Sigmoid colon (tissue), 7 donors: ENCODE data around the gene PCDHGA5. TPM values are rescaled to one million over a fixed set of nuclear protein-coding genes. Genes with fewer than 3 reads are reported as not detected.
A peak's percentile ranks its signal among the peaks of the same experiment; 100 is the strongest.
"Not testable (repeated sequence)": the region's sequence is repeated elsewhere in the genome, so short reads cannot be mapped to it uniquely, and the experiment has no call there.

Experiments
- DNase-seq: peaks from one replicate; pipeline ENCODE4 v3.0.0-alpha.2; 2019
- H3K27ac ChIP-seq, 4 donors: fragments of 200-600 bp; sonication (generic); one replicate each; pipeline ENCODE4 v1.5.1; 2016 to 2019; ENCODE audit warnings: mild to moderate bottlenecking in 1 of 4
- H3K27me3 ChIP-seq, 3 donors: fragments of 200-600 bp; sonication (generic); one replicate each; pipeline ENCODE4 v1.5.1; 2019; ENCODE audit warnings: mild to moderate bottlenecking in 1 of 3
- H3K36me3 ChIP-seq, 4 donors: fragments of 200-600 bp; sonication (generic); one replicate each; pipeline ENCODE4 v1.5.1; 2016 to 2019
- H3K4me1 ChIP-seq, 4 donors: fragments of 200-600 bp; sonication (generic); one replicate each; pipeline ENCODE4 v1.5.1; 2017 to 2019
- H3K4me3 ChIP-seq, 4 donors: fragments of 200-600 bp; sonication (generic); one replicate each; pipeline ENCODE4 v1.5.1; 2017 to 2019; ENCODE audit warnings: mild to moderate bottlenecking in 2 of 4, moderate library complexity in 1 of 4
- H3K9me3 ChIP-seq, 4 donors: fragments of 200-600 bp in 3 of 4; sonication (generic) in 3 of 4; one replicate each; pipeline versions ENCODE4 v1.5.1 to v1.6.1; 2013 to 2019
- CTCF ChIP-seq, 4 experiments: fragments of 450-650 bp in 3 of 4; fragments of 200-600 bp in 1 of 4; IDR thresholded peaks; one replicate each; pipeline ENCODE4 v1.5.1; 2016 to 2019; ENCODE audit warnings: antibody characterized with exemption in 4 of 4, mild to moderate bottlenecking in 3 of 4, moderate library complexity in 2 of 4
- EP300 ChIP-seq, 4 donors: sonication (generic); formaldehyde crosslinking; IDR thresholded peaks; one replicate each; pipeline ENCODE4 v1.6.1; 2017; ENCODE audit warnings: antibody characterized with exemption in 4 of 4
- POLR2A ChIP-seq, 2 donors: fragments of 450-650 bp; IDR thresholded peaks; one replicate each; pipeline ENCODE4 v1.6.1; 2016; ENCODE audit warnings: antibody characterized with exemption in 2 of 2, mild to moderate bottlenecking in 2 of 2, moderate library complexity in 2 of 2
- POLR2AphosphoS5 ChIP-seq, 4 donors: sonication (generic); formaldehyde crosslinking; IDR thresholded peaks; one replicate each; pipeline ENCODE4 v1.6.1; 2017; ENCODE audit warnings: antibody characterized with exemption in 4 of 4
- WGBS, 2 donors: extraction: QIAGEN DNeasy Blood & Tissue Kit; methylation state at CpG; one replicate each; pipeline ENCODE4 v1.1.7; 2013; 5-methylcytosine and 5-hydroxymethylcytosine counted together
- intact Hi-C: fragments of 100-400 bp; cut with DNase I; formaldehyde crosslinking; loops from one replicate; pipeline ENCODE4 v1.15.1; 2023
- polyA plus RNA-seq, 3 donors: library from polyadenylated mRNA; stranded (reverse); fragments of 200-250 nt; gene quantifications; one replicate each; pipeline ENCODE4 v1.2.3, GENCODE V29; 2013
- total RNA-seq, 4 donors: library from RNA; depleted of rRNA; stranded (reverse); fragments of >200 nt; gene quantifications; one replicate each; pipeline ENCODE4 v1.1.0, GENCODE V29; 2016
- donor health status: healthy with polysubstance abuse.
- donor health status: Bipolar disorder and iron deficiency.
- donor health status: healthy.

The PCDHGA5 gene
- total RNA-seq: 1 to 10 TPM; 5.3 to 8.3 (median 7.2) TPM
- under 1 TPM in 1 of 3 donors, not detected in 2; 0.57 TPM for polyA plus RNA-seq

GRCh38 chr5:141363952-141364660, at the start of gene PCDHGA5:
TSS of gene PCDHGA5 (plus strand) at chr5:141364162. CDS start at chr5:141364331, 169 bp downstream.
- intact Hi-C loops: no loop called here
- H3K9me3 ChIP-seq: peaks cover 41 to 92% (median 61%) of the 10 kb centered on the region in 4 donors
- TF ChIP-seq POLR2AphosphoS5 (IDR thresholded peaks at IDR 0.05): no peak

GRCh38 chr5:141316963-141317362, 47.0 kb upstream of the PCDHGA5 start:
- Histone ChIP-seq H3K36me3 (peaks cover 13 to 51% (median 41%) of the 10 kb centered on the region in 4 donors), H3K9me3 (peaks cover 46 to 81% (median 65%) of the 10 kb centered on the region in 4 donors), H3K4me1 (peaks cover 0 to 11% (median 0%) of the 10 kb centered on the region in 4 donors)
- DNase-seq, H3K27ac ChIP-seq, H3K4me3 ChIP-seq, intact Hi-C loops, H3K27me3 ChIP-seq: not testable (repeated sequence)
- 85 to 93% methylated on average over 4 of the region's 4 CpGs for WGBS, 2 donors

More at GRCh38 chr5:141363952-141364660, at the start of gene PCDHGA5:
- 23 to 51% methylated on average over 34 of the region's 34 CpGs for WGBS, 2 donors
- Histone ChIP-seq H3K4me3 (peak within 1 kb of the TSS in 2 of 4 donors; percentile 12 to 17), H3K27ac (no peak within 1 kb of the TSS), H3K36me3 (no peaks in the 10 kb centered on the region), H3K4me1 (no peaks in the 10 kb centered on the region), H3K27me3 (peaks cover 0 to 13% (median 4%) of the 10 kb centered on the region in 3 donors)
- DNase-seq: no peak

- peaks cover 0 to 11% (median 0%) of the 10 kb centered on the region in 4 donors for H3K4me1 ChIP-seq
- intact Hi-C loops: no loop called here
- peaks cover 37 to 61% (median 50%) of the 10 kb centered on the region in 4 donors for H3K9me3 ChIP-seq
- DNase-seq: no peak
- H3K4me3 ChIP-seq: peak overlapping the region in 1 of 4 donors; percentile 75
- no peak for TF ChIP-seq POLR2A (IDR thresholded peaks at IDR 0.05)
- no peak for TF ChIP-seq EP300 (IDR thresholded peaks at IDR 0.05)
- TF ChIP-seq POLR2AphosphoS5 (IDR thresholded peaks at IDR 0.05): no peak
- TF ChIP-seq CTCF (IDR thresholded peaks at IDR 0.05): no peak
- no peak overlapping the region for H3K27ac ChIP-seq
- WGBS, 2 donors: 97 to 98% methylated on average over 6 of the region's 6 CpGs
- peaks cover 13 to 47% (median 37%) of the 10 kb centered on the region in 4 donors for H3K36me3 ChIP-seq
- no peaks in the 10 kb centered on the region for H3K27me3 ChIP-seq
Observed at GRCh38 chr5:141319202-141319601, 44.8 kb upstream of the PCDHGA5 start.

GRCh38 chr5:141319699-141320098, 44.3 kb upstream of the PCDHGA5 start:
- TF ChIP-seq EP300 (IDR thresholded peaks at IDR 0.05) (no peak), POLR2A (IDR thresholded peaks at IDR 0.05) (no peak), CTCF (IDR thresholded peaks at IDR 0.05) (no peak), POLR2AphosphoS5 (IDR thresholded peaks at IDR 0.05) (no peak)
- peak overlapping the region; percentile 88 to 94 (median 90) for H3K27ac ChIP-seq
- DNase-seq: no peak
- intact Hi-C loops: loop anchor here (1.0 to 2.0 kb wide), 2 partner anchors 155 to 241 kb away; partner anchors contain the start of gene PCDHGC3
- peaks cover 13 to 47% (median 37%) of the 10 kb centered on the region in 4 donors for H3K36me3 ChIP-seq
- H3K27me3 ChIP-seq: no peaks in the 10 kb centered on the region
- H3K9me3 ChIP-seq: peaks cover 37 to 56% (median 49%) of the 10 kb centered on the region in 4 donors
- peak overlapping the region; percentile 65 to 75 (median 66) for H3K4me3 ChIP-seq
- 75 to 80% methylated on average over 5 of the region's 5 CpGs for WGBS, 2 donors
- peaks cover 0 to 11% (median 0%) of the 10 kb centered on the region in 4 donors for H3K4me1 ChIP-seq

GRCh38 chr5:141320225-141321169, 43.5 kb upstream of the PCDHGA5 start, which contains the start of gene TAF7:
TSS of gene TAF7 (minus strand) at chr5:141320784. CDS start at chr5:141320044, 740 bp downstream.
- Histone ChIP-seq H3K36me3 (peaks cover 13 to 43% (median 37%) of the 10 kb centered on the region in 4 donors), H3K27me3 (no peaks in the 10 kb centered on the region), H3K27ac (peak within 1 kb of the TSS; percentile 88 to 94 (median 90)), H3K4me1 (peaks cover 0 to 11% (median 0%) of the 10 kb centered on the region in 4 donors), H3K4me3 (peak within 1 kb of the TSS; percentile 65 to 75 (median 66)), H3K9me3 (peaks cover 35 to 48% (median 42%) of the 10 kb centered on the region in 4 donors)
- peak; percentile 93 for DNase-seq
- intact Hi-C loops: loop anchor here (1.0 to 2.0 kb wide), 2 partner anchors 154 to 240 kb away; partner anchors contain the start of gene PCDHGC3
- 1 to 2% methylated on average over 67 of the region's 67 CpGs for WGBS, 2 donors
- TF ChIP-seq POLR2A (IDR thresholded peaks at IDR 0.05) (peak; percentile 81 to 86), EP300 (IDR thresholded peaks at IDR 0.05) (no peak), CTCF (IDR thresholded peaks at IDR 0.05) (peak; percentile 26 to 73 (median 58)), POLR2AphosphoS5 (IDR thresholded peaks at IDR 0.05) (peak; percentile 96 to 98 (median 96))
